GM21529 (cell line): ENCODE data around the gene JOSD1.

Experiments
- ATAC-seq: cut with Tn5 transposase; IDR thresholded peaks from one replicate; pipeline ENCODE4 v1.9.1; 2021; ENCODE audit not compliant: unreplicated experiment

Gene JOSD1

GRCh38 chr22:38700789-38701628, at the start of gene JOSD1:
Gene JOSD1 (minus strand): TSS chr22:38700943. CDS start chr22:38699987, 956 bp downstream.
- ATAC-seq = peak; percentile 31

DNA sequence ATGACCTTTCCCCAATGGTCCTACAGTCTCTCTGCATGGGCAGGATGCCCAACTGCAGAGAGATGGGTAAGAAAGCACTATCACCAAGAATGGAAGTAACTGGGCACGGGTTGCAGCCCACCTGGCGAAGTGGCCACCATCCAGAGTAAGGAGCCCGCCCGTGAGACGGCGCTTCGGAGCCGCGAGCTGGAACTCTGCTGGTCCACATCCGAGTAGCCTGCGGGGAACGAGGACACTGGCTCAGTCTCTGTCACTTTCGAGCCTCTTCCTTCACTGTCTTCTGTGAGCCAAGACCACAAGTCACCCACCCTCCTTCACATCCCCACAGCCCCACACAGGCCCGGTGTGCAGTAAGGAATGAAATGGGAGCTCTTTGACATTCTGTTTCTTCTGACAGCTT, 49.4 kb upstream of the JOSD1 start:
- no peak for ATAC-seq

GRCh38 chr22:38748487-38749136, 47.9 kb upstream of the JOSD1 start:
- ATAC-seq = no peak

DNA sequence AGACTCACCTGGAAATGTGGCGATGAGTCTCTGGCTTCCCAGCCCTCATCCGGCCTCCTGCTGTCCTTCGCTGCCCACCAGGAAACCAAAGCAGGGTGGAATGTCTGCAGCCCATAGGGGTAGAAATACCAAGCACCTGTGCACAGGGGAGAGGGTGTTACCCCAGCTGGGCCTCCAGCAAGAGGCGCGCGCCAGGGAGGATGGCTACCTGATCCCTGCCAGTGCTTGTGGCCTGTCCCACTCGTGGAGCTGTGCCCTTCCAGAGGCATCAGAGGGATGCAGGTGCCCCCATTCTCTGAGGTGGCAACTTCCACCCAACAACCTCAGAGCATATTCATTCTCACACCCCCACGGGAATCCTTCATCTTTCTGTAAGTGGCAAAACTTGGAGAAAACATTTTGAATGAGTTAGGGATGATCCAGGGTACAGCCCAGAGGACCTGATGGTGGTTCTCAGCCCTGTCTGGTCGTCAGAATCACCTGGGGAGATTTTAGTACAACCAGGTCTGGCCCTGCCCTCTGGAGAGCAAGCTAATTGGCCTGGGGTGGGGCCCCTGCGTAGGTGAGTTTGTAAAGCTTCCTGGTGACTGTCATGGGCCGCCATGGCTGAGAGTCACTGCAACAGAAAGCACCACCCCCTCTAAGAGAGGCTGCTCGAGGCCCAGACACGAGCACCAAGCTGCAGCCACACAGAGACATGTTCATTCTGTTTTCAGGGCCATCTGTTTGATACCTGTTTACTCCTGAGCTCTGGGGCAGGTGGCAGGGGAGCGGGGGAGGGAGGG, 45.1 kb upstream of the JOSD1 start:
- no peak for ATAC-seq

DNA sequence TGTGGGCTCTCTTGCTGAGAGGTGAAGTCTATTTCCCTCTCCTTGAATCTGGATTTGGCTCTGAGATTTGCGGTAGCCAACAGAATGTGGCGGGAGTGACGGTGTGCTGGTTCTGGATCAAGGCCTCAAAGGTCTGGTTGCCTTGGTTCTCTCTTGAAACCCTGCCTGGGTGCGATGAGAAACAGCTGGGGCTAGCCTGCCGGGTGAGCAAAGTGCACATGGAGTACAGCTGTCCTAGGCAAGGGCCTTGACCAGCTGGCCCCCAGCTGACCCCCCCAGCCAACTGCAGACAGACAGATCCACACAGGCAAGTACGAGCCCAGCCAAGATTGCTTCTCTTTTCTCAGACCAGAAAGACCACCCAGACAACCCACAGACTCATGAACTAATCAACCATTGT, 44.2 kb upstream of the JOSD1 start:
- ATAC-seq = no peak

DNA sequence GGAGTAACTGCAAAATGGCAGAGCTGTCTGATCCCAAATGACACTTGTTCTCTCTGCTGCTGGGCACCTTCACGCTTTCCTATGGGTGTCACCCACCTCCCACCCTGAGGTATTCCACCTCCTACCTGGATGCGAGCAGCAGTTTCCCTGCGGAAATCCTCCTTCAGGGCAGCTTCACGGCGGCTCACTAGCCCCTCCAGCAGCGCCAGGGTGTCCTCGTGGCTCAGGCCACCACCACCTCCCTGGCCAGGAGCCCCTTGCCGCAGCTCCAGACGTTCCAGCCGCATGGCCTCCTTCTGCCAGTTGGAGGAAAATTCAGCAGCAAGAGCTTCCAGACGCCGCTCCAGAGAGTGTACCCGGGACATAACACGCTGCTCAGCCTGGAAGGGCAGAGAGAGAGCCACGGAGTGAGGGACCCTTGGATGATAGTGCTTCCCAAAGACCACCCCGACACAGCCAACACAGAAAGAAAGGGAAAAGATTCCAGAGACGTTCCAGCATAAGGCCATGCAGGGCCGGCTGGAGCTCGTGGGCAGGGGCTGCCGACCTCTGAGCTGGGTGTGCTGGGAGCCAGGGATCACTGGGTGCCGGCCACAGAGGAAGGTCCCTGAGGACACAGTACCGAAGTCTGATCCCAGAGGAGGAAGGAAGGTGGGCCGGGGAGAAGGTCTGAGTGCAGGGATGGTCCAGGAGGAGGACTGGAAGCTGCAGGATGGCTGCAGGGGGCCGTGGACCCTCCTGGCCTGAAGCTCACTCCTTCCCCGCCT, 41.6 kb upstream of the JOSD1 start:
- ATAC-seq = no peak

- ATAC-seq = no peak
Measured at GRCh38 chr22:38741576-38741975, 40.8 kb upstream of the JOSD1 start.

GRCh38 chr22:38741166-38741565, 40.4 kb upstream of the JOSD1 start:
- no peak for ATAC-seq

GRCh38 chr22:38740754-38741153, 40.0 kb upstream of the JOSD1 start:
- ATAC-seq = no peak

- ATAC-seq = no peak
Measured at GRCh38 chr22:38740116-38740723, 39.5 kb upstream of the JOSD1 start.

DNA sequence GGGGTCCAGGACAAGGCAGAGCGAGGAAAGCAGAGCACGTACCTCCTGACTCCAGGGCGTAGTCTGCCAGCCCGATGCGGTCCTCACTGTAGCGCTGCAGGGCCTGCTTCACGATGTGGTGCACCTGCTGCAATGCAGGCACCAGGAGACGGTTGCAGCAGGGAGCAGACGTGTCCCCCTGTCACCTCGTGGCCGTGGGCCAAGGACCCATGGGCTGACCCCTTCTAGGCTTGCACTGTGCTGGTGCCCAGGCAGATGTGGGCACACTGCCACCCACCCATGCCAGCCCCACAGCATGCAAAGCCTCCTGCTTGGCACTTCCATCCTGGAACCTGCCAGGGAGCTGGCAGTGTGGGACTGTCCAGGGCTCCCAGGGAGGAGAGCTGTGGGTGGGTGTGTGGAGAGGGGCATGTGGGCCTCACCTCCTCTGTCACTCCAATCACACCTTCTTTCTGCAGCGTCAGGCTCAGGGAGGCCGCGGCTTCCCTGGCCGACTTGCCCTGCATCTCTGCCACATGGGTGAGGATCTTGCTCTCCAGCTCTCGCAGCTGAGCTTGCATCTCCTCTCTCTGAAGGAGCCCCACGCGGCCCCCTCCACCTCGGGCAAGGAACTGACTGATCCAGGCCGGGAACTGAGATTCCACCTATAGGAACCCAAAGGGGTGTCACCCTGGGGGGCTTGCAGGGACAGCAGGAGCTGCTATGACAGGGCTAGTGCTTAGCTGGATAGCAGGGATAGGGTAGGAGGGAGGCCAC, 38.7 kb upstream of the JOSD1 start:
- ATAC-seq = no peak

DNA sequence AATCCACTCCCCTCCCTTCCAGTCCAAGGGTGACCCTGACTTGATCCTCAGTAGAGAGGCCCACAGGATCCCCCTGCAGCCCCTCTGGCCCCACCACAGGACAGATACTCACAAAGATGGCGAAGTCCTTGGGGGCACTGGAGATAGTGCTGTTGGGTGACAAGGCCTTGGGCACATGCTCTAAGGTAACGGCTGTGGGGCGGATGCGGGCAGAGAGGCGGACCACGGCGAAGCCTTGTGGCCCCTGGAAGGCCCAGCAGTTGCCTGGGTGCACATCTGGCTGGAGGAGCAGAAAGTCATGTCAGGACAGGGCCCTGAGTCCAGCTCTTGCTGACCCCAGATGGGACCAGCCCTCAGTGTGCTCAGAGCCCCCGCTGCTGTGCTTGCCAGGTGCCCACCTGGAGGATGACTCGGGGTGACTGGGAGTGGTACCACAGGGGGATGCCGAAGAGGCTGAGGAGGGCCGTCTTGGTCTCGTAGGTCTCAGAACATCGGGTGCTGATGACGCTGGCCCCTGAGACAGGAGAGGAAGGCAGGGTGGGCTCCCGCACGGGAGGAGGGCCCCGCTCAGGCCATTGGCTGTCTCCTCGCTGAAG, 37.8 kb upstream of the JOSD1 start:
- ATAC-seq = no peak

DNA sequence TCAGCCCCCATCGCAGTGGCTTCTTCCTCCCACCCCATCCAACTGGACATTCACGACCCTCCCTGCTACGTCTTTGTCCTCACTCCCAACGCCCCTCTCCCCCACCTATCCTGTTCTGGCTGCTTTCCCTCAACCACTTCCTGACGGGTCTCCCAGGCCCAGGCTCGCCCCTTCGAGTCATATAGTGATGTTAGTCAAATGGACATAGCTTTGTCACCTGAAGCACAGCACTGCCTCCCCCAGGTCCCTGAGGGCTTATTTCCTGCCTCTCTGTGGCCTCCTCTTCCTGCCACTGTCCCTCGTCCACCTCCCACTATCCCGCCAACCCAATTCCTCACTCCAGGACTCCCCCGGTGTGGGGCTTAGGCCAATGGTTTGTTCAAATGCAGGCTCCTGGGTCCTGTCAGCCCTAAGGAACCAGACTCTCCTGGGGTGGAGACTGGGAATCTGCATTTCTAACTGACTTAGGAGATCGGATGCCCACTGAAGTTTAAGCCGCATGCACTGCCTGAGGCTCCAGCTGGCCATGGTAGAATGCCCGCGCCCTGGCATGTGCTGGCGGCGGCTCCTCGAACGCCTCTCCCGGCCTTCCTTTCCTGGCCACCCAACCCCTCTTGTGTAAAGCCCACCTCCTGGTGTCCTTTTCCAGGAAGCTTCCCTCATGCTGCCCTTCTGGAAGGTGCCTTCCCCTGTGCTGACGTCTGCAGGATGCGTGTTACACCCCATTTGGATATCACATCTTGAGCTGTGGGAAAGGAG, 36.7 kb upstream of the JOSD1 start:
- ATAC-seq = no peak

DNA sequence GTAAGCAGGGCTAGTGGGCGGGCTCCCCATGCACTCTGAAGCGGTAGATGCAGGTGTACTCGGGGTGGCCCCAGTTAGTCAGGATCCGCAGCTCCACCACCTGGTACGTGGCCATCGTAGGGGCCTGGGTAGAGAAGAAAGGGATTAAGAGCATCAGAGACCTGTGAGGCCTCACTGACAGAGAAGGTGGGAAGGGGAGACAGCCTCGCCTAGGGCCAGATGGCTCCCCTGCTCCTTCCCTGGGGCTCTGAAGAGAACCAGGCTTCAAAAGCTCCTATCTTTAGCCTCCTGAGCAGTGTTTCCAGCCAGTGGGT, 35.5 kb upstream of the JOSD1 start:
- no peak for ATAC-seq

DNA sequence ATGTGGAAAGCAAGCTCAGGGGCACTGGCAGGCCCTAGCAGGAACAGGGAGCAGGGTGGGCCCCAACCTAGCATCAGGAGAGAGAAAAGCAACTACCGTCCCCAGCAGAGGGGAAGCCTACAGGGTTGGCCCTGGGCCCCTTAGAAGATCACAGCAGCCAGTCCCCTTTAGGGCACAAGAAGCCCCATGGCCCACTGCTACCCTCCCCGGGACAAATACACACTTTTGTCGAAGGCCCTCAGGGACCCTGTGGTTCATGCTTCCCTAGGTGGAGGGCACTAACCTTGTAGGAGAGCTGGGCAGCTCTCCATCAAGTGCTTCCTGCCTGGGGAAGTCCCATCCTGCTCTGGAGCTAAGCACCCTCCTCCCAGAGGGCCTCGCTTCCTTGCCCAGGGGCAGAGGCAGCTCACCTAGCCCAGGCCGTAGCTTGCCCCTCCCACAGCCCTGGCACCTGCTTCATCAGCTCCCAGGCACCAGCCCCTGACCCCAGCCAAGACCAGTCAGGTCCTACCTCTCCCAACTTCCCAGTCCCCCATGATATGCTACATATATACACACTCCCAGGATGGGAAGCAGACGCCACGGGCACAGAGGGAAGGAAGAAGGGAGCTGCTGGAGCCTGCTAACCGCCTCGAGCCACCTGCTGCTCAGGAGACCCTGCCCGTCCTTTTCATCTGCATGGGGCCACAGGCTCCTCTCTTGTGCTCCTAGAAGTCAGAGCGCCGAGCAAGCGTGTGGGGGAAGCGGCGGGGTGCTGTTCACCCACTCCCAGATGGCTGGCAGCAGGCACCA, 34.9 kb upstream of the JOSD1 start:
- ATAC-seq = no peak

DNA sequence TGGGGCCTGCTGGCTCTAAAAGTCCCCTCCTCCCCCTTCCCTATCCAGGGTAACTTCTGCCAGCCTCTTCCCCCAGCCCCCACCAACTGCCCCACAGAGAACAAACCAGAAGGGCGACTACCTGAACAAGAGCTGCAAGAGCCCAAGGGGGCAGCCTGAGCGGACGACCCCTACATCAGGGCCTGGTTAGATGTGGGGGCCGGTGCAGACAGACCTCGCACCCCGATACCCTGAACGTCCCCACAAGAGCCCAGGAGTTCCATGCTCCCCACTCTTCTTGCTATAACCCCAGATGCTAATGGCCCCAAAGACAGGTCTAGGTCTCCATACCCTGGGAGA, 34.4 kb upstream of the JOSD1 start:
- ATAC-seq = no peak

GRCh38 chr22:38734421-38735100, 33.8 kb upstream of the JOSD1 start:
- no peak for ATAC-seq
